ENCODE data around the gene CORO2B.

DNA sequence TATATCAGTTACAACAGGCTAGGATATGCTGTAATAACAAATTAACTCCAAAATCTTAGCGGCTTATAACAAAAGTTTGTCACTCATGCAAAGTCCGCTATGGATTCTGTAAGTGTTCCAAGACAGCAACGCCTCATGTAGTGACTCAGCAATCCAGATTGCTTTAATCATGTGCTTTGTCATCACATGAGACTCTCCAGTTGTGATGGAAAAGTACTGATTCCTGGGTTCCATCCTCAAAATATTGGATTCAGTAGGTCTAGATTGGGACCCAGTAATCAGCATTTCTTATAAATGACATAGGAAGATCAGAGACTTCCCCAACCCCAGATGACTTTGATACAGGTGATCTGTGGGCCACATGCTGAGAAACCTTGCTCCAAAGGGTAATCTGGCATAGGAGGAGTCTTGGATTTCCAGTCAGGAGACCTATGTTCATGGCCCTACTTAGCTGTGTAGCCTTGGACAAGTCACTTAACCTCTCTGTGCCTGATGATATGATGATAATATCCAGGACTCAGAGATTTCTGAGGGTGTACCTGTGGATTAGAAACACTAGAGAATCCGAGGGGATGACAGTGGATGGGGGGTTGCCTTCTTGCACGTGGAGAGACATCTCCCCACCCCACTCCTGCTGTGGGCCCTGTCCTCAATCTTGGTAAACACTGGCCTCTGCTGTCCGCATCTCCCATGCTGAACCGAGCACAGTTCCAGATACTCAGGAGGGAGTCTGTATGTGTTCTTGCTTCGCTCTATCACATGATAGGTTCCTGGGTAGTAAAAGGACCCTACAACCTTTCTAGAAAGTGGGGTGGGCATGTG lies 65.5 kb downstream of the CORO2B start:
- no peak for TF ChIP-seq EZH2 (optimal IDR thresholded peaks at IDR 0.05; ENCODE audit: low read depth, low read length)
- TF ChIP-seq, protein P1, sequence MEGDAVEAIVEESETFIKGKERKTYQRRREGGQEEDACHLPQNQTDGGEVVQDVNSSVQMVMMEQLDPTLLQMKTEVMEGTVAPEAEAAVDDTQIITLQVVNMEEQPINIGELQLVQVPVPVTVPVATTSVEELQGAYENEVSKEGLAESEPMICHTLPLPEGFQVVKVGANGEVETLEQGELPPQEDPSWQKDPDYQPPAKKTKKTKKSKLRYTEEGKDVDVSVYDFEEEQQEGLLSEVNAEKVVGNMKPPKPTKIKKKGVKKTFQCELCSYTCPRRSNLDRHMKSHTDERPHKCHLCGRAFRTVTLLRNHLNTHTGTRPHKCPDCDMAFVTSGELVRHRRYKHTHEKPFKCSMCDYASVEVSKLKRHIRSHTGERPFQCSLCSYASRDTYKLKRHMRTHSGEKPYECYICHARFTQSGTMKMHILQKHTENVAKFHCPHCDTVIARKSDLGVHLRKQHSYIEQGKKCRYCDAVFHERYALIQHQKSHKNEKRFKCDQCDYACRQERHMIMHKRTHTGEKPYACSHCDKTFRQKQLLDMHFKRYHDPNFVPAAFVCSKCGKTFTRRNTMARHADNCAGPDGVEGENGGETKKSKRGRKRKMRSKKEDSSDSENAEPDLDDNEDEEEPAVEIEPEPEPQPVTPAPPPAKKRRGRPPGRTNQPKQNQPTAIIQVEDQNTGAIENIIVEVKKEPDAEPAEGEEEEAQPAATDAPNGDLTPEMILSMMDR (IDR thresholded peaks at IDR 0.05; ENCODE audit: low read length) = no peak
